ENCODE results near the gene PTPRK. TPM values are rescaled to one million over a fixed set of nuclear protein-coding genes. Genes with fewer than 3 reads are reported as not detected.

The PTPRK gene
- total and polyA plus RNA-seq, 10 of the 15 experiments (the other 5 are each of a cell fraction or from before 2014, with no cell fraction given) = 0.23 to 1.9 (median 0.55) TPM

- Histone ChIP-seq H3K27ac (ENCODE audit: control insufficient read depth, insufficient read depth) (no peak overlapping the region), H2AFZ (ENCODE audit: control insufficient read depth, low read depth, low read length) (peak overlapping the region; percentile 34; the same call in 1 of the 2 replicates), H4K20me1 (ENCODE audit: control insufficient read depth, insufficient read depth) (no peaks in the 10 kb centered on the region), H3K4me3 (0 out of 2 replicates have a peak overlapping the region, but pooled peaks have one; percentile 50), H3K4me1 (ENCODE audit: control insufficient read depth, insufficient read depth, low read length) (peaks cover 5% of the 10 kb centered on the region), H3K27me3 (replicated peaks in 1 of 2; ENCODE audit: control insufficient read depth in 2 of 2, insufficient read depth in 2 of 2, low read length in 1 of 2) (peaks cover 11 to 29% of the 10 kb centered on the region in 2 experiments), H3K4me2 (ENCODE audit: control insufficient read depth, insufficient read depth) (peak overlapping the region; percentile 93), H3K79me2 (ENCODE audit: control insufficient read depth, insufficient read depth, low read length) (no peaks in the 10 kb centered on the region), H3K9ac (ENCODE audit: control insufficient read depth, insufficient read depth, low read length) (no peak overlapping the region), H3K9me3 (replicated peaks; ENCODE audit: control insufficient read depth, insufficient read depth, low read length) (no peaks in the 10 kb centered on the region), H3K36me3 (ENCODE audit: control insufficient read depth in 2 of 2, insufficient read depth in 2 of 2, low read length in 1 of 2) (no peaks in the 10 kb centered on the region)
- in situ Hi-C loops (cut with MboI) = no loop called here
- TF ChIP-seq TCF12 (IDR thresholded peaks at IDR 0.05; ENCODE audit: low read depth, low read length) (no peak), BCLAF1 (IDR thresholded peaks at IDR 0.05) (no peak), MYB (IDR thresholded peaks at IDR 0.05; ENCODE audit: borderline replicate concordance, low read depth, low read length) (no peak), JUNB (IDR thresholded peaks at IDR 0.05) (no peak), POU2F2 (IDR thresholded peaks at IDR 0.05; ENCODE audit: borderline replicate concordance, low read depth, low read length) (no peak), BMI1 (IDR thresholded peaks at IDR 0.05; ENCODE audit: borderline replicate concordance) (no peak)
- TF ChIP-seq, protein P1, sequence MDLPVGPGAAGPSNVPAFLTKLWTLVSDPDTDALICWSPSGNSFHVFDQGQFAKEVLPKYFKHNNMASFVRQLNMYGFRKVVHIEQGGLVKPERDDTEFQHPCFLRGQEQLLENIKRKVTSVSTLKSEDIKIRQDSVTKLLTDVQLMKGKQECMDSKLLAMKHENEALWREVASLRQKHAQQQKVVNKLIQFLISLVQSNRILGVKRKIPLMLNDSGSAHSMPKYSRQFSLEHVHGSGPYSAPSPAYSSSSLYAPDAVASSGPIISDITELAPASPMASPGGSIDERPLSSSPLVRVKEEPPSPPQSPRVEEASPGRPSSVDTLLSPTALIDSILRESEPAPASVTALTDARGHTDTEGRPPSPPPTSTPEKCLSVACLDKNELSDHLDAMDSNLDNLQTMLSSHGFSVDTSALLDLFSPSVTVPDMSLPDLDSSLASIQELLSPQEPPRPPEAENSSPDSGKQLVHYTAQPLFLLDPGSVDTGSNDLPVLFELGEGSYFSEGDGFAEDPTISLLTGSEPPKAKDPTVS (IDR thresholded peaks at IDR 0.05; ENCODE audit: low read depth, low read length) = no peak
- RAD21 ChIA-PET (ENCODE audit: unreplicated experiment) = no interaction called here
- CTCF ChIA-PET = interaction anchor here (0.8 kb wide), 1 partner anchor 8 kb away, joined by 3 read pairs; no protein-coding TSS in a partner anchor
- BruUV-seq (replicated peaks) = no TSS peak
- 19% methylated on average over 44 of the region's 46 CpGs for WGBS (ENCODE audit: insufficient coverage, insufficient replicate concordance, low lambda C conversion rate, missing lambda C conversion rate)
- SMC1A ChIA-PET (ENCODE audit: uncharacterized antibody, unreplicated experiment) = no interaction called here
- no peak for FAIRE-seq
- POLR2A ChIA-PET = no interaction called here
- DNase-seq (ENCODE audit: low read depth, low spot score) = no peak
- intact Hi-C loops (cut with micrococcal nuclease; ENCODE audit: unreplicated experiment) = loop anchor here (10.0 kb wide), 2 partner anchors 665 to 785 kb away; no protein-coding TSS in a partner anchor
- peak; percentile 44 for ATAC-seq
Measured at GRCh38 chr6:128519132-128519930, 1.1 kb downstream of the PTPRK start.

Measured in GM12878 (cell line).